HG03457 (cell line): Measurements from ENCODE around the gene TEX48.

Experiments used
- ATAC-seq: cut with Tn5 transposase; IDR thresholded peaks from one replicate; pipeline ENCODE4 v1.9.1; 2021; ENCODE audit warnings: moderate number of reproducible peaks; ENCODE audit not compliant: unreplicated experiment

The TEX48 gene

GRCh38 chr9:114681594-114682332, at the start of gene TEX48:
TEX48 (minus strand) TSS chr9:114682192; CDS start chr9:114671723, 10,469 bp downstream.
- ATAC-seq: peak; percentile 79

- ATAC-seq: no peak
Observed at GRCh38 chr9:114731701-114732100, 49.7 kb upstream of the TEX48 start.

GRCh38 chr9:114729706-114730105, 47.7 kb upstream of the TEX48 start:
- ATAC-seq: no peak

GRCh38 chr9:114725930-114726329, 43.9 kb upstream of the TEX48 start:
- no peak for ATAC-seq

GRCh38 chr9:114724744-114725143, 42.8 kb upstream of the TEX48 start:
- no peak for ATAC-seq

- ATAC-seq: no peak
Observed at GRCh38 chr9:114723931-114724330, 41.9 kb upstream of the TEX48 start.

- no peak for ATAC-seq
Observed at GRCh38 chr9:114722937-114723620, 41.1 kb upstream of the TEX48 start.

- ATAC-seq: no peak
Observed at GRCh38 chr9:114722081-114722621, 40.2 kb upstream of the TEX48 start.

- no peak for ATAC-seq
Observed at GRCh38 chr9:114721491-114722079, 39.6 kb upstream of the TEX48 start.

- ATAC-seq: no peak
Observed at GRCh38 chr9:114720086-114720676, 38.2 kb upstream of the TEX48 start.

GRCh38 chr9:114719290-114719689, 37.3 kb upstream of the TEX48 start:
- ATAC-seq: no peak

- ATAC-seq: no peak
Observed at GRCh38 chr9:114718801-114719221, 36.8 kb upstream of the TEX48 start.

GRCh38 chr9:114717908-114718486, 36.0 kb upstream of the TEX48 start:
- no peak for ATAC-seq

GRCh38 chr9:114709636-114710035, 27.6 kb upstream of the TEX48 start:
- no peak for ATAC-seq

GRCh38 chr9:114706711-114707110, 24.7 kb upstream of the TEX48 start:
- ATAC-seq: no peak

- ATAC-seq: no peak
Observed at GRCh38 chr9:114701988-114702387, 20.0 kb upstream of the TEX48 start.

- ATAC-seq: peak; percentile 39
Observed at GRCh38 chr9:114697951-114698351, 16.0 kb upstream of the TEX48 start.

GRCh38 chr9:114696814-114697544, 15.0 kb upstream of the TEX48 start:
- ATAC-seq: peak; percentile 49

GRCh38 chr9:114695948-114696347, 14.0 kb upstream of the TEX48 start:
- ATAC-seq: no peak

- no peak for ATAC-seq
Observed at GRCh38 chr9:114694719-114695269, 12.8 kb upstream of the TEX48 start.
